Neutrophil (primary cell): ENCODE results near the gene ADGB.
"Not testable (repeated sequence)": the region's sequence is repeated elsewhere in the genome, so short reads cannot be mapped to it uniquely, and the experiment has no call there.

Experiments
- H3K27ac ChIP-seq: fragments of 200-600 bp; sonication (generic); 2 replicates; pipeline ENCODE4 v1.5.1; 2016; ENCODE audit warnings: mild to moderate bottlenecking, moderate library complexity
- H3K27me3 ChIP-seq: fragments of 200-600 bp; sonication (generic); 2 replicates; pipeline ENCODE4 v1.6.0; 2016; ENCODE audit warnings: mild to moderate bottlenecking
- H3K36me3 ChIP-seq: fragments of 200-600 bp; sonication (generic); 2 replicates; pipeline ENCODE4 v1.5.1; 2017
- H3K4me1 ChIP-seq, 2 experiments: fragments of 200-600 bp in 1 of 2; sonication (generic) in 1 of 2; 1 replicate in 1 of 2; 2 replicates in 1 of 2; pipeline versions ENCODE4 v1.5.1 to v1.6.1; 2013 to 2016; ENCODE audit warnings: low read depth in 1 of 2, low read length in 1 of 2, mild to moderate bottlenecking in 1 of 2, moderate library complexity in 1 of 2; ENCODE audit not compliant: control insufficient read depth in 1 of 2, insufficient read depth in 1 of 2
- H3K4me3 ChIP-seq, 2 experiments: fragments of 200-600 bp in 1 of 2; sonication (generic) in 1 of 2; 1 replicate in 1 of 2; 2 replicates in 1 of 2; pipeline ENCODE4 v1.5.1; 2013 to 2016; ENCODE audit warnings: low read depth in 1 of 2, low read length in 1 of 2, mild to moderate bottlenecking in 1 of 2, moderate library complexity in 1 of 2
- H3K9me3 ChIP-seq: fragments of 200-600 bp; sonication (generic); 2 replicates; pipeline ENCODE4 v1.5.1; 2016
- CTCF ChIP-seq: fragments of 200-600 bp; sonication (generic); IDR thresholded peaks from 2 replicates; pipeline ENCODE4 v1.5.1; 2016; ENCODE audit warnings: antibody characterized with exemption

ADGB gene

GRCh38 chr6:146598772-146599405, at the start of gene ADGB:
TSS of gene ADGB (plus strand) at chr6:146598972. CDS start at chr6:146599041, 69 bp downstream.
- TF ChIP-seq CTCF: no peak
- Histone ChIP-seq H3K27me3 (no peaks in the 10 kb centered on the region), H3K27ac (no peak within 1 kb of the TSS), H3K4me1 (peaks cover 37 to 39% of the 10 kb centered on the region in 2 experiments), H3K4me3 (peak within 1 kb of the TSS; percentile 56 to 58), H3K36me3 (no peaks in the 10 kb centered on the region), H3K9me3 (no peaks in the 10 kb centered on the region)

- H3K36me3 ChIP-seq: peaks cover 46% of the 10 kb centered on the region
- H3K9me3 ChIP-seq: no peaks in the 10 kb centered on the region
- H3K27ac ChIP-seq: no peak overlapping the region
- H3K4me3 ChIP-seq: no peak overlapping the region
- no peaks in the 10 kb centered on the region for H3K27me3 ChIP-seq
- peaks cover 51 to 58% of the 10 kb centered on the region in 2 experiments for H3K4me1 ChIP-seq
- no peak for TF ChIP-seq CTCF
Observed at GRCh38 chr6:146550911-146551310, 47.9 kb upstream of the ADGB start.

- H3K36me3 ChIP-seq: peaks cover 46% of the 10 kb centered on the region
- H3K27ac ChIP-seq: no peak overlapping the region
- H3K27me3 ChIP-seq: no peaks in the 10 kb centered on the region
- no peaks in the 10 kb centered on the region for H3K9me3 ChIP-seq
- peaks cover 45 to 51% of the 10 kb centered on the region in 2 experiments for H3K4me1 ChIP-seq
- H3K4me3 ChIP-seq: no peak overlapping the region
- no peak for TF ChIP-seq CTCF
Observed at GRCh38 chr6:146551545-146551944, 47.2 kb upstream of the ADGB start.

GRCh38 chr6:146553377-146554135, 45.2 kb upstream of the ADGB start:
- TF ChIP-seq CTCF: no peak
- Histone ChIP-seq H3K9me3 (no peaks in the 10 kb centered on the region), H3K36me3 (peaks cover 46% of the 10 kb centered on the region), H3K27me3 (no peaks in the 10 kb centered on the region), H3K4me1 (peaks cover 26 to 34% of the 10 kb centered on the region in 2 experiments), H3K4me3 (no peak overlapping the region), H3K27ac (peak overlapping the region; percentile 48)

- no peak for TF ChIP-seq CTCF
- no peak overlapping the region for H3K27ac ChIP-seq
- no peaks in the 10 kb centered on the region for H3K9me3 ChIP-seq
- no peak overlapping the region for H3K4me3 ChIP-seq
- peaks cover 8% of the 10 kb centered on the region for H3K36me3 ChIP-seq
- no peaks in the 10 kb centered on the region for H3K27me3 ChIP-seq
- H3K4me1 ChIP-seq: no peaks in the 10 kb centered on the region
Observed at GRCh38 chr6:146560607-146561006, 38.2 kb upstream of the ADGB start.

- not testable (repeated sequence) for H3K9me3 ChIP-seq, H3K4me1 ChIP-seq, H3K27ac ChIP-seq, H3K4me3 ChIP-seq, H3K36me3 ChIP-seq, H3K27me3 ChIP-seq
Observed at GRCh38 chr6:146566661-146567060, 32.1 kb upstream of the ADGB start.

GRCh38 chr6:146568619-146569018, 30.2 kb upstream of the ADGB start:
- H3K4me3 ChIP-seq, H3K27ac ChIP-seq, H3K9me3 ChIP-seq, H3K36me3 ChIP-seq, H3K4me1 ChIP-seq, H3K27me3 ChIP-seq: not testable (repeated sequence)
